Endothelial cell of umbilical vein (primary cell): Measurements from ENCODE around the gene GPS1. TPM values are rescaled to one million over a fixed set of nuclear protein-coding genes. Genes with fewer than 3 reads are reported as not detected.

ENCODE experiments used
- BruUV-seq: library from RNA; stranded (reverse); fragments of 400-500 nt; replicated peaks from 2 replicates; lab custom pipeline; 2021; lab: Mats Ljungman, UMichigan
- CTCF ChIA-PET: fragments of 300-600, 350-600 bp; sonication (Branson Sonifier 250); formaldehyde crosslinking; loops from one replicate; lab custom pipeline; 2021; ENCODE audit warnings: antibody characterized with exemption, inconsistent platforms; lab: Charles Lee
- POLR2A ChIA-PET: fragments of 300-600, 350-600 bp; sonication (Branson Sonifier 250); formaldehyde crosslinking; loops from one replicate; lab custom pipeline; 2021; ENCODE audit warnings: antibody characterized with exemption, inconsistent platforms; lab: Charles Lee
- DNase-seq: peaks from one replicate; pipeline ENCODE4 v3.0.0-alpha.2; 2011; ENCODE audit warnings: low read depth, low spot score
- FAIRE-seq: peaks from 2 replicates; lab custom pipeline; 2011; peaks lifted over from hg19 to GRCh38; lab: Jason Lieb, UNC
- H2AFZ ChIP-seq: 2 replicates; pipeline ENCODE4 v1.6.0; 2012; ENCODE audit warnings: low read depth, low read length, control low read depth, inconsistent platforms
- H3K27ac ChIP-seq: 2 replicates; pipeline ENCODE4 v1.5.1; 2011; ENCODE audit warnings: low read depth, mild to moderate bottlenecking, control low read depth, low read length, moderate library complexity; ENCODE audit not compliant: insufficient read depth
- H3K27me3 ChIP-seq, 2 experiments: 2 replicates each; pipeline versions ENCODE4 v1.6.0 to v1.6.1; 2011; ENCODE audit warnings: low read length in 2 of 2, mixed read lengths in 1 of 2; ENCODE audit not compliant: control insufficient read depth in 2 of 2, insufficient read depth in 2 of 2
- H3K36me3 ChIP-seq, 2 experiments: 2 replicates in 1 of 2; 3 replicates in 1 of 2; pipeline ENCODE4 v1.5.1; 2011; ENCODE audit warnings: low read length in 2 of 2, mild to moderate bottlenecking in 1 of 2, moderate library complexity in 1 of 2; ENCODE audit not compliant: control insufficient read depth in 2 of 2, insufficient read depth in 2 of 2; ENCODE audit errors: extremely low read depth in 1 of 2
- H3K4me1 ChIP-seq: 3 replicates; pipeline ENCODE4 v1.5.1; 2011; ENCODE audit warnings: mild to moderate bottlenecking, low read length; ENCODE audit not compliant: control insufficient read depth, insufficient read depth; ENCODE audit errors: extremely low read depth
- H3K4me2 ChIP-seq: 2 replicates; pipeline ENCODE4 v1.6.1; 2011; ENCODE audit warnings: low read length, control low read depth, mixed read lengths; ENCODE audit not compliant: insufficient read depth
- H3K4me3 ChIP-seq, 3 experiments: fragments of 200-600 bp in 1 of 3; sonication (generic), shearing (Covaris generic) in 1 of 3; replicated peaks in 1 of 3; 2 replicates each; pipeline ENCODE4 v1.5.1; 2011 to 2016; ENCODE audit warnings: control low read depth in 3 of 3, low read length in 3 of 3, mild to moderate bottlenecking in 2 of 3, inconsistent platforms in 1 of 3, low read depth in 1 of 3, moderate library complexity in 1 of 3; ENCODE audit not compliant: insufficient read depth in 1 of 3
- H3K79me2 ChIP-seq: 2 replicates; pipeline ENCODE4 v1.6.0; 2012; ENCODE audit warnings: low read length, inconsistent platforms; ENCODE audit not compliant: control insufficient read depth, insufficient read depth
- H3K9ac ChIP-seq: replicated peaks from 2 replicates; pipeline ENCODE3; 2011; ENCODE audit warnings: low read length, control low read depth; ENCODE audit not compliant: insufficient read depth; ENCODE audit errors: extremely low read depth
- H3K9me1 ChIP-seq: replicated peaks from 3 replicates; pipeline ENCODE4 v1.6.0; 2011; ENCODE audit warnings: mild to moderate bottlenecking, low read length; ENCODE audit not compliant: control insufficient read depth, insufficient read depth; ENCODE audit errors: extremely low read depth
- H3K9me3 ChIP-seq: replicated peaks from 2 replicates; pipeline ENCODE4 v1.5.1; 2012; ENCODE audit warnings: low read length, inconsistent platforms; ENCODE audit not compliant: control insufficient read depth, insufficient read depth
- H4K20me1 ChIP-seq: replicated peaks from 2 replicates; pipeline ENCODE3; 2011; ENCODE audit warnings: mild to moderate bottlenecking, low read length; ENCODE audit not compliant: control insufficient read depth, insufficient read depth; ENCODE audit errors: extremely low read depth
- EZH2 ChIP-seq: IDR thresholded peaks from 2 replicates; pipeline ENCODE4 v1.6.1; 2012; ENCODE audit warnings: borderline replicate concordance, low read depth, mild to moderate bottlenecking, moderate library complexity, low read length, inconsistent platforms; ENCODE audit not compliant: severe bottlenecking
- FOS ChIP-seq: IDR thresholded peaks from 2 replicates; pipeline ENCODE4 v1.6.1; 2011; ENCODE audit warnings: mild to moderate bottlenecking, low read length, moderate library complexity, borderline replicate concordance; ENCODE audit not compliant: insufficient read depth
- GATA2 ChIP-seq: IDR thresholded peaks from 2 replicates; pipeline ENCODE4 v1.7.0; 2011; ENCODE audit warnings: low read depth, mild to moderate bottlenecking, moderate library complexity, mixed read lengths, low read length; ENCODE audit not compliant: insufficient read length, insufficient read depth
- JUN ChIP-seq: IDR thresholded peaks from 2 replicates; pipeline ENCODE4 v1.6.1; 2011; ENCODE audit warnings: borderline replicate concordance, low read depth; ENCODE audit not compliant: insufficient read length, insufficient read depth
- MYC ChIP-seq: IDR thresholded peaks from one replicate; pipeline ENCODE4 v1.6.1; 2011; ENCODE audit warnings: mild to moderate bottlenecking, low read depth, low read length
- POLR2A ChIP-seq: IDR thresholded peaks from 2 replicates; pipeline ENCODE4 v1.6.1; 2012; ENCODE audit warnings: low read depth, mild to moderate bottlenecking, control low read depth, low read length
- POLR2AphosphoS5 ChIP-seq: IDR thresholded peaks from 2 replicates; pipeline ENCODE4 v1.6.1; 2012; ENCODE audit warnings: low read depth, mild to moderate bottlenecking, control low read depth, low read length, moderate library complexity; ENCODE audit not compliant: insufficient read depth
- dilution Hi-C: fragments of 300-500 bp; cut with MboI; formaldehyde crosslinking; loops from one replicate; pipeline ENCODE4 v1.15.0; 2019; ENCODE audit warnings: low sequenced_read_pairs; ENCODE audit not compliant: extremely low pct_ligation_motif_present
- intact Hi-C: fragments of 100-400 bp; cut with micrococcal nuclease; formaldehyde crosslinking; loops from one replicate; pipeline ENCODE4 v1.10.0; 2022
- polyA plus RNA-seq, 4 experiments: library from polyadenylated mRNA; depleted of rRNA in 3 of 4; stranded (reverse) in 3 of 4; unstranded in 1 of 4; fragments of >200 nt; gene quantifications; 2 replicates each; pipeline versions ENCODE4 v1.2.1 to v1.2.3, GENCODE V29; 2011 to 2012; ENCODE audit warnings: missing spikeins in 1 of 4
- total RNA-seq: library from RNA; stranded (reverse); gene quantifications from 2 replicates; pipeline ENCODE4 v1.2.3, GENCODE V29; 2021
- TF ChIP-seq, protein P1 (sequence below): IDR thresholded peaks from 2 replicates; pipeline ENCODE4 v1.6.1; 2011; ENCODE audit not compliant: insufficient read depth, insufficient read length
- TF ChIP-seq, protein P2 (sequence below), 2 donors: IDR thresholded peaks; 1 replicate in 1 of 2; 2 replicates in 1 of 2; pipeline ENCODE4 v1.5.1; 2011; ENCODE audit warnings: low read length in 2 of 2, mild to moderate bottlenecking in 2 of 2, moderate library complexity in 2 of 2, control low read depth in 1 of 2, inconsistent platforms in 1 of 2, low read depth in 1 of 2; ENCODE audit not compliant: insufficient read depth in 1 of 2; ENCODE audit errors: extremely low read depth in 1 of 2

The GPS1 gene
- total and polyA plus RNA-seq, 2 donors (not counting 3 experiments of a cell fraction or from before 2014, with no cell fraction given), result 116 to 178 TPM

DNA sequence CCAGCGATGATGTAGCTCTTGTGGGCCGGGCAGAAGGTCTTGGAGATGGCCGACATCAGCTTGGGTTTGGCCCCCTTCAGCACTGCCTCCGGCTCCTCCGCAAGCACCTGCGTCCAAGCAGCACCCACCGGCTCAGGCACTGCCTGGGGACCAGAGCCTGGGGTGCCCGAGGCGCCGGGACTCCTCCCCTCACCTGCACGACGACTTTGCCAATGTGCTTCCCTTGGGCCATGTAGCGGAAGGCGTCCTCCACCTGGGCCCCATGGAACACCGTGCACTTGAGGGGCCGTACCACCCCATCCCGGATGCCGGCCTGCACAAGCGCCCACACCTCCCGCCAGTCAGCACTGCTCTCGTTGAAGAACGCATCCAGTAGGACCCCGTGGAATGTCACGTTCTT is 31.3 kb downstream of the GPS1 start:
- dilution Hi-C loops, result no loop called here
- TF ChIP-seq POLR2A, result no peak
- TF ChIP-seq, protein P1, sequence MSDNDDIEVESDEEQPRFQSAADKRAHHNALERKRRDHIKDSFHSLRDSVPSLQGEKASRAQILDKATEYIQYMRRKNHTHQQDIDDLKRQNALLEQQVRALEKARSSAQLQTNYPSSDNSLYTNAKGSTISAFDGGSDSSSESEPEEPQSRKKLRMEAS, result no peak
- TF ChIP-seq, protein P2, sequence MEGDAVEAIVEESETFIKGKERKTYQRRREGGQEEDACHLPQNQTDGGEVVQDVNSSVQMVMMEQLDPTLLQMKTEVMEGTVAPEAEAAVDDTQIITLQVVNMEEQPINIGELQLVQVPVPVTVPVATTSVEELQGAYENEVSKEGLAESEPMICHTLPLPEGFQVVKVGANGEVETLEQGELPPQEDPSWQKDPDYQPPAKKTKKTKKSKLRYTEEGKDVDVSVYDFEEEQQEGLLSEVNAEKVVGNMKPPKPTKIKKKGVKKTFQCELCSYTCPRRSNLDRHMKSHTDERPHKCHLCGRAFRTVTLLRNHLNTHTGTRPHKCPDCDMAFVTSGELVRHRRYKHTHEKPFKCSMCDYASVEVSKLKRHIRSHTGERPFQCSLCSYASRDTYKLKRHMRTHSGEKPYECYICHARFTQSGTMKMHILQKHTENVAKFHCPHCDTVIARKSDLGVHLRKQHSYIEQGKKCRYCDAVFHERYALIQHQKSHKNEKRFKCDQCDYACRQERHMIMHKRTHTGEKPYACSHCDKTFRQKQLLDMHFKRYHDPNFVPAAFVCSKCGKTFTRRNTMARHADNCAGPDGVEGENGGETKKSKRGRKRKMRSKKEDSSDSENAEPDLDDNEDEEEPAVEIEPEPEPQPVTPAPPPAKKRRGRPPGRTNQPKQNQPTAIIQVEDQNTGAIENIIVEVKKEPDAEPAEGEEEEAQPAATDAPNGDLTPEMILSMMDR (IDR thresholded peaks at IDR 0.05; ENCODE audit: extremely low read depth in 1 of 2, insufficient read depth in 1 of 2, low read depth in 1 of 2, low read length in 2 of 2), result no peak
- TF ChIP-seq FOS, result no peak
- no peak for TF ChIP-seq EZH2
- no peak for TF ChIP-seq MYC
- TF ChIP-seq GATA2, result no peak
- no peak for TF ChIP-seq JUN
- TF ChIP-seq POLR2AphosphoS5, result no peak
- Histone ChIP-seq H3K36me3 (peaks cover 41 to 78% of the 10 kb centered on the region in 2 experiments), H4K20me1 (no peaks in the 10 kb centered on the region), H3K4me3 (no peak overlapping the region), H3K4me2 (no peak overlapping the region), H3K4me1 (no peaks in the 10 kb centered on the region), H3K9me3 (no peaks in the 10 kb centered on the region), H3K27me3 (no peaks in the 10 kb centered on the region), H3K27ac (no peak overlapping the region), H3K9me1 (no peaks in the 10 kb centered on the region), H2AFZ (no peak overlapping the region), H3K9ac (no peak overlapping the region), H3K79me2 (peaks cover 3% of the 10 kb centered on the region)
- FAIRE-seq (no peak), DNase-seq (no peak)
- intact Hi-C loops, result no loop called here
- ChIA-PET POLR2A (no interaction called here), CTCF (no interaction called here)
- no TSS peak for BruUV-seq
